Tibial nerve (tissue), 4 donors: Measurements from ENCODE around the gene KDM8.

Experiments
- CTCF ChIP-seq, 5 experiments: fragments of 200-600 bp in 3 of 5; fragments of 450-650 bp in 2 of 5; sonication (generic) in 3 of 5; IDR thresholded peaks; one replicate each; pipeline ENCODE4 v1.5.1; 2016 to 2019; ENCODE audit warnings: antibody characterized with exemption in 5 of 5, mild to moderate bottlenecking in 3 of 5, moderate library complexity in 2 of 5
- EP300 ChIP-seq, 2 donors: sonication (generic); formaldehyde crosslinking; IDR thresholded peaks; one replicate each; pipeline ENCODE4 v1.6.1; 2017; ENCODE audit warnings: antibody characterized with exemption in 2 of 2, mild to moderate bottlenecking in 1 of 2

GRCh38 chr16:27188633-27189032, 14.7 kb upstream of the KDM8 start:
- no peak for TF ChIP-seq CTCF (IDR thresholded peaks at IDR 0.05)
- TF ChIP-seq EP300 (IDR thresholded peaks at IDR 0.05), result no peak
